ENCODE measurements around the gene PSMD1. TPM values are rescaled to one million over a fixed set of nuclear protein-coding genes. Genes with fewer than 3 reads are reported as not detected.
A peak's percentile ranks its signal among the peaks of the same experiment; 100 is the strongest.
"Not testable (repeated sequence)": the region's sequence is repeated elsewhere in the genome, so short reads cannot be mapped to it uniquely, and the experiment has no call there.

PSMD1 gene
- total and polyA plus RNA-seq, 2 donors = 43.9 to 81.7 TPM

GRCh38 chr2:231099918-231100317, 43.3 kb downstream of the PSMD1 start:
- no peak for DNase-seq (ENCODE audit: extremely low spot score)
- Histone ChIP-seq H3K27ac (ENCODE audit: low read depth) (no peak overlapping the region), H3K36me3 (ENCODE audit: insufficient read depth) (peaks cover 4% of the 10 kb centered on the region), H3K4me3 (ENCODE audit: low read depth, low read length) (no peak overlapping the region), H3K4me1 (ENCODE audit: insufficient read depth) (no peaks in the 10 kb centered on the region)
- 97% methylated on average over 8 of the region's 8 CpGs for WGBS

GRCh38 chr2:231100321-231100720, 43.7 kb downstream of the PSMD1 start:
- H3K4me3 ChIP-seq (ENCODE audit: low read depth, low read length); DNase-seq (ENCODE audit: extremely low spot score); H3K27ac ChIP-seq (ENCODE audit: low read depth); H3K36me3 ChIP-seq (ENCODE audit: insufficient read depth); H3K4me1 ChIP-seq (ENCODE audit: insufficient read depth): not testable (repeated sequence)
- 98% methylated on average over 2 of the region's 2 CpGs for WGBS

- Histone ChIP-seq H3K4me1 (ENCODE audit: insufficient read depth) (no peaks in the 10 kb centered on the region), H3K27ac (ENCODE audit: low read depth) (no peak overlapping the region), H3K36me3 (ENCODE audit: insufficient read depth) (peaks cover 4% of the 10 kb centered on the region), H3K4me3 (ENCODE audit: low read depth, low read length) (no peak overlapping the region)
- no peak for DNase-seq (ENCODE audit: extremely low spot score)
- WGBS = 52% methylated on average over 4 of the region's 4 CpGs
Observed at GRCh38 chr2:231100990-231101389, 44.3 kb downstream of the PSMD1 start.

GRCh38 chr2:231102772-231103171, 46.1 kb downstream of the PSMD1 start:
- 82% methylated on average over 2 of the region's 2 CpGs for WGBS
- Histone ChIP-seq H3K4me1 (ENCODE audit: insufficient read depth) (no peaks in the 10 kb centered on the region), H3K36me3 (ENCODE audit: insufficient read depth) (peaks cover 2% of the 10 kb centered on the region), H3K27ac (ENCODE audit: low read depth) (no peak overlapping the region), H3K4me3 (ENCODE audit: low read depth, low read length) (no peak overlapping the region)
- DNase-seq (ENCODE audit: extremely low spot score) = no peak

- peak; percentile 37 for DNase-seq (ENCODE audit: extremely low spot score)
- Histone ChIP-seq H3K36me3 (ENCODE audit: insufficient read depth) (peaks cover 2% of the 10 kb centered on the region), H3K27ac (ENCODE audit: low read depth) (no peak overlapping the region), H3K4me3 (ENCODE audit: low read depth, low read length) (no peak overlapping the region), H3K4me1 (ENCODE audit: insufficient read depth) (no peaks in the 10 kb centered on the region)
- 10% methylated on average over 3 of the region's 3 CpGs for WGBS
Observed at GRCh38 chr2:231104115-231104713, 47.5 kb downstream of the PSMD1 start.

- peak; percentile 23 for DNase-seq (ENCODE audit: extremely low spot score)
- no peak overlapping the region for H3K4me3 ChIP-seq (ENCODE audit: low read depth, low read length)
- no peaks in the 10 kb centered on the region for H3K4me1 ChIP-seq (ENCODE audit: insufficient read depth)
- H3K36me3 ChIP-seq (ENCODE audit: insufficient read depth) = no peaks in the 10 kb centered on the region
- 38% methylated on average over 1 of the region's 1 CpG for WGBS
- H3K27ac ChIP-seq (ENCODE audit: low read depth) = no peak overlapping the region
Observed at GRCh38 chr2:231110551-231110950, 53.9 kb downstream of the PSMD1 start.

GRCh38 chr2:231111987-231112386, 55.3 kb downstream of the PSMD1 start:
- H3K27ac ChIP-seq (ENCODE audit: low read depth) = no peak overlapping the region
- 86% methylated on average over 1 of the region's 1 CpG for WGBS
- no peak overlapping the region for H3K4me3 ChIP-seq (ENCODE audit: low read depth, low read length)
- H3K4me1 ChIP-seq (ENCODE audit: insufficient read depth) = no peaks in the 10 kb centered on the region
- H3K36me3 ChIP-seq (ENCODE audit: insufficient read depth) = peaks cover 3% of the 10 kb centered on the region
- no peak for DNase-seq (ENCODE audit: extremely low spot score)

GRCh38 chr2:231113489-231113888, 56.8 kb downstream of the PSMD1 start:
- Histone ChIP-seq H3K27ac (ENCODE audit: low read depth) (no peak overlapping the region), H3K4me3 (ENCODE audit: low read depth, low read length) (no peak overlapping the region), H3K4me1 (ENCODE audit: insufficient read depth) (no peaks in the 10 kb centered on the region), H3K36me3 (ENCODE audit: insufficient read depth) (peaks cover 3% of the 10 kb centered on the region)
- WGBS = 96% methylated on average over 5 of the region's 5 CpGs
- no peak for DNase-seq (ENCODE audit: extremely low spot score)

- no peak for DNase-seq (ENCODE audit: extremely low spot score)
- H3K27ac ChIP-seq (ENCODE audit: low read depth) = no peak overlapping the region
- H3K4me3 ChIP-seq (ENCODE audit: low read depth, low read length) = no peak overlapping the region
- H3K4me1 ChIP-seq (ENCODE audit: insufficient read depth) = no peaks in the 10 kb centered on the region
- peaks cover 3% of the 10 kb centered on the region for H3K36me3 ChIP-seq (ENCODE audit: insufficient read depth)
- 86% methylated on average over 2 of the region's 2 CpGs for WGBS
Observed at GRCh38 chr2:231115651-231116050, 59.0 kb downstream of the PSMD1 start.

- WGBS = 39% methylated on average over 1 of the region's 1 CpG
- H3K4me1 ChIP-seq (ENCODE audit: insufficient read depth) = no peaks in the 10 kb centered on the region
- no peak for DNase-seq (ENCODE audit: extremely low spot score)
- H3K36me3 ChIP-seq (ENCODE audit: insufficient read depth) = peaks cover 3% of the 10 kb centered on the region
- H3K4me3 ChIP-seq (ENCODE audit: low read depth, low read length) = no peak overlapping the region
- H3K27ac ChIP-seq (ENCODE audit: low read depth) = no peak overlapping the region
Observed at GRCh38 chr2:231117148-231117547, 60.5 kb downstream of the PSMD1 start.

GRCh38 chr2:231117922-231118613, 61.4 kb downstream of the PSMD1 start:
- no peaks in the 10 kb centered on the region for H3K4me1 ChIP-seq (ENCODE audit: insufficient read depth)
- no peak overlapping the region for H3K4me3 ChIP-seq (ENCODE audit: low read depth, low read length)
- H3K36me3 ChIP-seq (ENCODE audit: insufficient read depth) = peaks cover 3% of the 10 kb centered on the region
- H3K27ac ChIP-seq (ENCODE audit: low read depth) = no peak overlapping the region
- WGBS = 40% methylated on average over 4 of the region's 4 CpGs
- no peak for DNase-seq (ENCODE audit: extremely low spot score)

GRCh38 chr2:231118614-231118942, 61.9 kb downstream of the PSMD1 start:
- 42% methylated on average over 2 of the region's 2 CpGs for WGBS
- Histone ChIP-seq H3K36me3 (ENCODE audit: insufficient read depth) (peaks cover 3% of the 10 kb centered on the region), H3K27ac (ENCODE audit: low read depth) (no peak overlapping the region), H3K4me3 (ENCODE audit: low read depth, low read length) (no peak overlapping the region), H3K4me1 (ENCODE audit: insufficient read depth) (no peaks in the 10 kb centered on the region)
- no peak for DNase-seq (ENCODE audit: extremely low spot score)

- H3K27ac ChIP-seq (ENCODE audit: low read depth) = no peak overlapping the region
- 44% methylated on average over 4 of the region's 4 CpGs for WGBS
- H3K4me3 ChIP-seq (ENCODE audit: low read depth, low read length) = peak overlapping the region; percentile 34
- DNase-seq (ENCODE audit: extremely low spot score) = no peak
- no peaks in the 10 kb centered on the region for H3K4me1 ChIP-seq (ENCODE audit: insufficient read depth)
- no peaks in the 10 kb centered on the region for H3K36me3 ChIP-seq (ENCODE audit: insufficient read depth)
Observed at GRCh38 chr2:231123362-231123898, 66.8 kb downstream of the PSMD1 start.

- Histone ChIP-seq H3K4me3 (ENCODE audit: low read depth, low read length) (peak within 1 kb of the TSS; percentile 34), H3K4me1 (ENCODE audit: insufficient read depth) (no peaks in the 10 kb centered on the region), H3K27ac (ENCODE audit: low read depth) (no peak within 1 kb of the TSS), H3K36me3 (ENCODE audit: insufficient read depth) (no peaks in the 10 kb centered on the region)
- peak; percentile 26 for DNase-seq (ENCODE audit: extremely low spot score)
- 27% methylated on average over 5 of the region's 5 CpGs for WGBS
Observed at GRCh38 chr2:231124838-231125568, 68.3 kb downstream of the PSMD1 start, which contains the start of gene HTR2B. TSS of gene HTR2B (minus strand) at chr2:231125042. CDS start at chr2:231123764, 1,278 bp downstream.

Measured in urinary bladder (tissue), 4 donors.